GM19193 (cell line): ENCODE data around the gene AFMID.

Experiments
- POLR2A ChIP-seq: IDR thresholded peaks from 4 replicates; pipeline ENCODE4 v1.6.1; 2011; ENCODE audit not compliant: insufficient read depth, insufficient read length; ENCODE audit errors: extremely low read depth

AFMID gene

DNA sequence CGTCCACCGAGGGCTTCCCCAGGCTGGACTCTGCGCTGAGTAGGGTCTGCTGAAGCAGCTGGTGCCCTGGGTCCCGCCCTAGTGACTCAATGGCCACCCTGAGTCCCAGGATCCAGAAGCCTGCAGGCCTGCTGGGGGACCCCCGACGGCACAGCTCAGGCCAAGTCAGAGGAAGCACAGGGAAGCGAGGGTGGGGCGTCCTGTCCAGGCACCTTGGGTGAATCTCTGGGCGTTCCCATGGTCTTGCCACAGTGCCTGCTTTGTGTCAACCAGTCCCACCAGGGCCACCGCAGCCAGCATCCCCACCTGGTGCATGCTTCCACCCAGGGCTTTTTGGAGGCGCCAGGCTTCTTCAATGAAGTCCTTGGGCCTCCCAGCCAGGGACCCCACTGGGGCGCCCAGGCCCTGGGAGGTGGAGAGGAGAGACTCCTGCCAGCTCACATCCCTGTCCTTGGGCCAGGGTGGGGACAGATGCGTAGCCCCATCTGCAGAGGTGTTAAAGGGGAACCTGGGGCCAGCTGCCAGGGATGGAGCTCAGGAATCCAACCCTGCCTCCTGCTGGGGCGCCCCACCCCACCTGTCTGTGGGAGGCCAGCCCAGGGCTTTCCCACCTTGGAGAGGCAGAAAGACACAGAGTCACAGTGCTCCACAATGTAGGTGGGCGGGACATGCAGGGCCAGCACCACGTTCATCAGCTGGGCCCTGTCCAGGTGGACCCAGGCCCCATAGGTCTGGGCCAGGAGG lies 62.1 kb downstream of the AFMID start:
- no peak for TF ChIP-seq POLR2A

GRCh38 chr17:78249818-78250806 lies 63.0 kb downstream of the AFMID start:
- TF ChIP-seq POLR2A = no peak

GRCh38 chr17:78250891-78251772 lies 64.0 kb downstream of the AFMID start:
- TF ChIP-seq POLR2A = no peak

DNA sequence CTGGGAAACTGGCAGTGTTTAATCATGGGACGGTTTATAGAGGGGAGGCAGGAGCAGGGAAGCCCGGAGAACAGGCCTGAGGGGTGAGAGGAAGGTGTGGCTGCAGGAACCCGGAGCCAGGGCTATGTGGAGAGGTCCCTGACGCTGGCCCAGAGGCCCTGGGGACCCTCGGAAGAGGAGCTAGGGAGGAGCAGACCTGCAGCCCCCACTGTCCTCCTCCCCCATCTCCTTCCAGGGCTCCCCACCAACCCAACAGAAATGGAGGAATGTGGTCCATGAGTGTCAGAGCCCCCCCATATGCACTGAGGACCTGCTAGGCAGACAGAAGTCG lies 64.6 kb downstream of the AFMID start:
- TF ChIP-seq POLR2A = no peak

- TF ChIP-seq POLR2A = no peak
Measured at GRCh38 chr17:78252111-78252634, 65.0 kb downstream of the AFMID start.

- no peak for TF ChIP-seq POLR2A
Measured at GRCh38 chr17:78252701-78253635, 65.8 kb downstream of the AFMID start.

DNA sequence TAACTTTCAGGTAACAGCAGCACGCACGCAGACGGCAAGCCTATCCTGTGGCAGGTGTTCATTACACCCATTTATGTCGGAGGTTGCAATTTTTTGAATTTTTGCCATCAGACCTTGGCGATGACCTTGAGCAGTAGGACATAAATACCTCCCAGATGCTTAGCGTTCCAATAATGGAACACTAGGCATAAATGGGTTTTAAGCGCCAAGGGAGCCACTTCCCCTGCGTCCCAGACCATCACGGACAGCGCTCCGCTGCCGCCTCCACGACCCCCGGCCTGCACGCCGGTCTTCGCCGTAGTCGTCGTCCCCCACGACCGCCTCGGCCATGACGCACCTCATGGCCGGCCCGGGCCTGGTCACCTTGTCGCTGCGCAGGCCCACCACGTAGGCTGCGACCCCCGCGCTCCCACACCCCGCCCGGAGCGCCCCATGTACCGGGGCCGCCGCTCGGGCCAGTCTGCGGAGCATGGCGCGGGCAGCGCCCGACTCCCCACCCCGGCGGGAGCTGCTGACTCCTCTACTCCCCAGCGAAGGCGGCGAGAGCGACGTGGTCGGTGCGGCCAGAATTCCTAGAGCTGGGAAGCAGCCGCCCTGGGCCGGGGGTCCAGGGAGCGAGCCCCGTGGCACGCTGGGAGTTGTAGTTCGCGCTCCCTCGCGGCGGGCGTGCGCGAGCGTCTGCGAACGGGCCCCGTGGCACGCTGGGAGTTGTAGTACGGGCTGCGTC lies 66.9 kb downstream of the AFMID start:
- no peak for TF ChIP-seq POLR2A

DNA sequence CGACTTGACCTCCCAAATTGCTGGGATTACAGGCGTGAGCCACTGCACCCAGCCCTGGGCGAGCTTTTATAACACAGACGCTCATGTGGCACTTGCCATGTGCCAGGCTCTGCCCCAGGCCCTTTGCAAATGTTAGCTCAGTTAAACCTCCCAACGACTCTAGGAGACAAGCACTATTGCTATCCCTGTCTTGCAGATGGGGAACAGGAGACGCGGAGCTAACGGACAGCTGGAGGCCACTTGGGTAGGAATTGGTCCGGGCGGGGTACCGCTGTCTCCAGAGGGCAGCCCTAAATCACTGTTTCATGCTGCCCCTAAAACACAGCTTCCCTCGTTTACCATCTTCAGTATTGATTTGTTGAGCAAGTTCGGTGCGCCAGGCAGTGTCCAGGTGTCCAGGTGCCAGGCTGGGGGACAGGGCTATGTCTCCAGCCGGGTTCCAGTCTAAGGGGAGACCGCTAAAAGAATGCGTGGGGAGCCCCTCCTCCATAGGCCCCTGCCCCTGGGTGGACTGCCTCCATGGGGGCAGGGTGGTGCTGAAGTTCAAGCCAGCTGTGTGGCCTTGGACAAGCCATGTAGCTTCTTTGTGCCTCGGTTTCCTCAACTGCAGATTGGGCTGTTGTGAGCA lies 68.0 kb downstream of the AFMID start:
- no peak for TF ChIP-seq POLR2A

DNA sequence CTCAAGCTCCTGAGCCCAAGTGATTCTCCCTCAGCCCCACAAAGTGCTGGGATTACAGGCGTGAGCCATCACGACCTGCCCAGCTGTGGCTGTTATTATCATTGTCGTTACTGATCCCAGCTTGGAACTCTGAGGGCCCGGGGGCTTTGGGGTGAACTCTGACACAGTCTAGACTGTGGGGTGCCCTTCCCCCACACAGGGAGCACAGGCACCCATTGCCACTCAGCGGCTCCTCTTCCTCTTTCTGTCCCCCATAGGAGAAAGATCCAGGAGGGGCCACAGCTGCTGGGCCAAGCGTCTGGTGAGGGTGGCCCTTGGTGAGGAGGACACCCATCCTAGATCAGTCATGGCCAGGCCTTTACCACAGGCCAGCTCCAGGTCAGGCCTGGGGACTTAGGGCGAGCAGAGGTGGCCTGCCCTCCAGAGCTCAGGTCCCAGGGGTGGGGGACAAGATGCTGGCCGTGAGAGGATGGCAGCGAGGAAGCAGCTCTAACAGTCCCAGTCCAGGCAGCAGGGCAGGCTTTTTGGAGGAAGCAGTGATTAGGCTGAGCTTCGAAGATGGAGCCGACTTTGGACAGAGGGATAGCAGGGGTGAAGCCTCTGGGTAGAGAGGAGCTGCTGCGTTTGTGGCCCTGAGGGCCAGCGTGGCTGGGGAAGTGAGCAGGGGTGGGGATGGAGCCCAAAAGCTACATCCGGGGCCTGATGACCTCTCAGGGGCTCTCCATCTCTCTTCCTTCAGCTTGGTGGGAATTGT lies 69.0 kb downstream of the AFMID start:
- no peak for TF ChIP-seq POLR2A

DNA sequence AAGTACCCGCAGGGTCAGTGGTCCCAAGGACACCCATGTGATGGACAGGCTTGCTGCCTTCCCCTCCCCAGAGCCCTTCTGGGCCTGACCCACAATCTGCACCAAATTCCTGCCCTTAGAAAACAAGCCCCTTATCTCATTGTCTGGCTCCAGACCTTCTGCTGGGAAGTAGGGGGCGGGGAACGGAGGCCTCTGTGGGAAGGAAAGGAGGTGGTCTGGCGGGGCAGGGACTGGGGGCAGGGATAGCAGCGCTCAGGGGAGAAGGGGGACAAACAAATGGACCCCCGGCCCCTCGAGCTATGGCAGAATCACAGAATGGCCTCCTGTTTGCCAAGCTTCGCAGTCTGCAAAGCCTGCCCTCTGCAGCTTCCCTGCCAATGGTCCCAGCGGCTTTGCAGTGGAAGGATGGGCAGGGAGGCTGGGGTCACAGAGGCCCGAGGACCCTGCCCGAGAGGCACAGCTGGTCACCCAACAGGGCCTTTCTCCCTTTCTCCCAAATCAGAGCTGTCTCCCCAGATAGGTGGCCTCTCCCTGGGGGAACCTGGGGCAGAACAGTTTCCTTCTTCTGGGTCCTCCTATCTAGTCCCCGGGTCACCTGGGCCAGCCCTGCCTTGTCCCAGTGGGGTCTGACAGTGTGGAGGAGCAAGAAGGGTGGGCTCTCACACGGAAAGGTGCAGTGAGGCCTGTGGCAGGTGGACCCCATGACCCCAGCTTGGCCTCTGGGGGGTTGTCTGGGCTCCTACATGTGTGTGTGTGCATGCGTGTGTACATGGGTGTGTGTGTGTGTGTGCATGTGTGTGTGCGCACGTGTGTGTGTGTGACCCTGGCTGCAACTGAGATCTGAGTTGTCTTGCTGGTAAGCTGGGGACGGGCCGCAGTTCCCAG lies 69.8 kb downstream of the AFMID start:
- no peak for TF ChIP-seq POLR2A
